Colonic mucosa (tissue), 4 donors: ENCODE results near the gene AKAP17A. TPM values are rescaled to one million over a fixed set of nuclear protein-coding genes. Genes with fewer than 3 reads are reported as not detected.
"Not testable (repeated sequence)": the region's sequence is repeated elsewhere in the genome, so short reads cannot be mapped to it uniquely, and the experiment has no call there.

Source experiments
- DNase-seq: peaks from one replicate; pipeline ENCODE4 v3.0.0-alpha.2; 2020
- H3K27ac ChIP-seq: fragments of 200-600 bp; one replicate; pipeline ENCODE4 v1.8.0; 2021
- H3K27me3 ChIP-seq: fragments of 200-600 bp; one replicate; pipeline ENCODE4 v1.8.0; 2021
- H3K36me3 ChIP-seq: fragments of 200-600 bp; one replicate; pipeline ENCODE4 v1.8.0; 2021
- H3K4me1 ChIP-seq: fragments of 200-600 bp; one replicate; pipeline ENCODE4 v1.8.0; 2021; ENCODE audit warnings: mild to moderate bottlenecking
- H3K4me3 ChIP-seq: fragments of 200-600 bp; one replicate; pipeline ENCODE4 v1.8.0; 2021
- H3K9ac ChIP-seq, 2 donors: one replicate each; pipeline ENCODE4 v1.7.0; 2013; ENCODE audit warnings: control low read depth in 2 of 2, low read depth in 2 of 2, low read length in 2 of 2
- H3K9me3 ChIP-seq: fragments of 200-600 bp; one replicate; pipeline ENCODE4 v1.8.0; 2021
- intact Hi-C: fragments of 100-400 bp; cut with DNase I; formaldehyde crosslinking; loops from one replicate; pipeline ENCODE4 v1.14.1; 2022
- total RNA-seq, 2 donors: library from RNA; stranded (reverse); fragmentation: NEBNext Ultra II Directional in 1 of 2; extraction: Animal tissue kit (Norgen Biotek cat#: 25700) in 1 of 2; gene quantifications; one replicate each; pipeline ENCODE4 v1.2.1, GENCODE V29; 2021
- TF ChIP-seq, protein P1 (sequence below): fragments of 200-600 bp; IDR thresholded peaks from one replicate; pipeline ENCODE4 v1.8.0; 2022; ENCODE audit warnings: antibody characterized with exemption, mild to moderate bottlenecking
- donor health status: healthy.
- donor health status: DM: no; HTN: no; CAD: no.
- donor health status: DM: no; HTN: no; CAD: no.

The AKAP17A gene
- total RNA-seq, 2 donors from 2014 or later = 42.4 to 44.6 TPM

DNA sequence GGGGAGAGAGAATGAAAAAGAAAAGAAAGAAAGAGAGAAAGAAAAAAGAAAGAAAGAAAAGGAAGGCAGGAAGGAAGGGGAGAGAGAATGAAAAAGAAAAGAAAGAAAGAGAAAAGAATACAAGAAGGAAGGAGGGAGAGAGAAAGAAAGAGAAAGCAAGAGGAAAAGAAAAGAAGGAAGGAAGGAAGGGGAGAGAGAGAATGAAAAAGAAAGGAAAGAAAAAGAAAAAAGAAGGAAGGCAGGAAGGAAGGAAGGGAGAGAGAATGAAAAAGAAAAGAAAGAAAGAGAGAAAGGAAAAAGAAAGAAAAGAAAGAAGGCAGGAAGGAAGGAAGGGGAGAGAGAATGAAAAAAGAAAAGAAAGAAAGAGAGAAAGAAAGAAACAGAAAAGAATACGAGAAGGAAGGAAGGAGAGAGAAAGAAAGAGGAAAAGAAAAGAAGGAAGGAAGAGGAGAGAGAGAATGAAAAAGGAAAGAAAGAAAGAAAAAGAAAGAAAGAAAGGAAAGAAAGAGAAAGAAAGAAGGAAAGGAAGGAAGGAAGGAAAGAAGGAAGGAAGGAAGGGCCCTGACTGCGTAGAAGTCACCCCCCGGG, 39.4 kb upstream of the AKAP17A start:
- Histone ChIP-seq H3K27me3 (no peaks in the 10 kb centered on the region), H3K27ac (no peak overlapping the region), H3K4me3 (no peak overlapping the region), H3K9ac (no peak overlapping the region), H3K4me1 (no peaks in the 10 kb centered on the region), H3K36me3 (no peaks in the 10 kb centered on the region), H3K9me3 (no peaks in the 10 kb centered on the region)
- no peak for DNase-seq
- intact Hi-C loops = no loop called here
- TF ChIP-seq, protein P1, sequence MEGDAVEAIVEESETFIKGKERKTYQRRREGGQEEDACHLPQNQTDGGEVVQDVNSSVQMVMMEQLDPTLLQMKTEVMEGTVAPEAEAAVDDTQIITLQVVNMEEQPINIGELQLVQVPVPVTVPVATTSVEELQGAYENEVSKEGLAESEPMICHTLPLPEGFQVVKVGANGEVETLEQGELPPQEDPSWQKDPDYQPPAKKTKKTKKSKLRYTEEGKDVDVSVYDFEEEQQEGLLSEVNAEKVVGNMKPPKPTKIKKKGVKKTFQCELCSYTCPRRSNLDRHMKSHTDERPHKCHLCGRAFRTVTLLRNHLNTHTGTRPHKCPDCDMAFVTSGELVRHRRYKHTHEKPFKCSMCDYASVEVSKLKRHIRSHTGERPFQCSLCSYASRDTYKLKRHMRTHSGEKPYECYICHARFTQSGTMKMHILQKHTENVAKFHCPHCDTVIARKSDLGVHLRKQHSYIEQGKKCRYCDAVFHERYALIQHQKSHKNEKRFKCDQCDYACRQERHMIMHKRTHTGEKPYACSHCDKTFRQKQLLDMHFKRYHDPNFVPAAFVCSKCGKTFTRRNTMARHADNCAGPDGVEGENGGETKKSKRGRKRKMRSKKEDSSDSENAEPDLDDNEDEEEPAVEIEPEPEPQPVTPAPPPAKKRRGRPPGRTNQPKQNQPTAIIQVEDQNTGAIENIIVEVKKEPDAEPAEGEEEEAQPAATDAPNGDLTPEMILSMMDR = no peak

DNA sequence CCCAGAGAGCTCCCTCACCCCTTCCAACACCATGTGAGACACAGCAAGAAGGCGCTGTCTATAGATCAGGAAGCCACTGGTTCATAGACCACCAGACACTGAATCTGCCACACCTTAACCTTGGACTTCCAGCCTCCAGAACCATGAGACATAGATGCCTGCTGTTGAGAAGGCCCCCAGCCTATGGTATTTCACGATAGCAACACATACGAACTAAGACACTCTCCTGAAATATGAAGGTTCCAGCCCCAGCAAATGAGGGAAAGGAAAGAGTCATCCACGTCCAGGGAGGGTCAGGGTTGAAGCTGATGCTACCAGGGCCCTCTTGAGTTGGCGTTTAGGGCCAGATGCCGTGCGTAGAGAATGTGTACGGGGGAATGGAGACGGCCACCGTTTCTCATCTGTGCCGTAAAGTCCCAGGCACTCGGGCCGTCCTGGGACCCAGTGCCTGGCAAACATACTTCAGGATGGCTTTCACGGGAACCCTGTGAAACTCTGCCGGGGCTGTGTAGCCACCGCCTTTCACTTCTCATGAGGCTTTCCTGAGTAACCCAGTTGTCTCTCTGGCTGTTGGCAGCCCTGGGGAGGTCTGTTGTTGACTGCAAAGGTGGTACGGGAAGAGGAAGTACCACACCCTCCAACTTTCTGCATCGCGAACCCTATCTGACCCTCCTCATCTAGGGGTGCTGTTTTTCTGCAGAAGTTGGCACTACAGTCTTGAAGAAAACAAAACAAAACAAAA, 36.8 kb upstream of the AKAP17A start:
- Histone ChIP-seq H3K4me3 (no peak overlapping the region), H3K36me3 (no peaks in the 10 kb centered on the region), H3K27ac (peak overlapping the region; percentile 22), H3K9ac (no peak overlapping the region), H3K27me3 (no peaks in the 10 kb centered on the region), H3K9me3 (no peaks in the 10 kb centered on the region), H3K4me1 (no peaks in the 10 kb centered on the region)
- DNase-seq = no peak
- TF ChIP-seq, protein P1 = no peak
- intact Hi-C loops = no loop called here

DNA sequence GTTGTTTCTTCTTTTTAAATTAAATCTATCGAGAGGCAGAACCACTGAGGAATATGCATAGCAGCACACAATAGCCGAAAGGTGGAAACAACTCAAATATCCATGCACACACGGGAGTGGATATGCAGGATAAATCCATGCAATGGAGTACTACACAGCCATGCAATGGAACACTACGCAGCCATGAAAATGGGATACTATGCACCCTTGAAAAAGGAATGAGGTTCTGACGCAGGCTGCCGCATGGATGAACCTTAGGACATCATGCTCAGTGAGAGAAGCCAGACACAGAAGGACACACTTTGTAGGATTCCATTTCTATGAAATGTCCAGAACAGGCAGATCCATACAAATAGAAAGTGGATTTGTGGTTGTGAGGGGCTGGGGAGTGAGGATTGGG, 36.0 kb upstream of the AKAP17A start:
- no peaks in the 10 kb centered on the region for H3K9me3 ChIP-seq
- no peaks in the 10 kb centered on the region for H3K4me1 ChIP-seq
- H3K27ac ChIP-seq = no peak overlapping the region
- DNase-seq = no peak
- TF ChIP-seq, protein P1 = no peak
- H3K9ac ChIP-seq = no peak overlapping the region
- no peaks in the 10 kb centered on the region for H3K27me3 ChIP-seq
- no peaks in the 10 kb centered on the region for H3K36me3 ChIP-seq
- intact Hi-C loops = no loop called here
- H3K4me3 ChIP-seq = no peak overlapping the region

DNA sequence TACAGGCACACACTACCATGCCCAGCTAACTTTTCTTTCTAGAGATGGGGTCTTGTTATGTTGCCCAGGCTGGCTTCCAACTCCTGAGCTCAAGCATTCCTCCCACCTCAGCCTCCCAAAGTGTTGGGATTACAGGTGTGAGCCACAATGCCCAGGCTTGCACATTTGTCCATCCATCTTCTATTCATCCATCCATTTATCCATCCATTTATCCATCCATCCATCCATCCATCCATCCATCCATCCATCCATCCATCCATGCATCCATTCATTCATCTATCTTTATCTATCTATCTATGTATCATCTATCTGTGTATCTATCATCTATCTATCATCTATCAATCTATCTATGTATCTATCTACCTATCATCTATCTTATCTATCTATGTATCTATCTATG, 34.0 kb upstream of the AKAP17A start:
- H3K27ac ChIP-seq, intact Hi-C loops, H3K4me1 ChIP-seq, H3K27me3 ChIP-seq, H3K4me3 ChIP-seq, H3K9ac ChIP-seq, H3K9me3 ChIP-seq, H3K36me3 ChIP-seq, DNase-seq: not testable (repeated sequence)

DNA sequence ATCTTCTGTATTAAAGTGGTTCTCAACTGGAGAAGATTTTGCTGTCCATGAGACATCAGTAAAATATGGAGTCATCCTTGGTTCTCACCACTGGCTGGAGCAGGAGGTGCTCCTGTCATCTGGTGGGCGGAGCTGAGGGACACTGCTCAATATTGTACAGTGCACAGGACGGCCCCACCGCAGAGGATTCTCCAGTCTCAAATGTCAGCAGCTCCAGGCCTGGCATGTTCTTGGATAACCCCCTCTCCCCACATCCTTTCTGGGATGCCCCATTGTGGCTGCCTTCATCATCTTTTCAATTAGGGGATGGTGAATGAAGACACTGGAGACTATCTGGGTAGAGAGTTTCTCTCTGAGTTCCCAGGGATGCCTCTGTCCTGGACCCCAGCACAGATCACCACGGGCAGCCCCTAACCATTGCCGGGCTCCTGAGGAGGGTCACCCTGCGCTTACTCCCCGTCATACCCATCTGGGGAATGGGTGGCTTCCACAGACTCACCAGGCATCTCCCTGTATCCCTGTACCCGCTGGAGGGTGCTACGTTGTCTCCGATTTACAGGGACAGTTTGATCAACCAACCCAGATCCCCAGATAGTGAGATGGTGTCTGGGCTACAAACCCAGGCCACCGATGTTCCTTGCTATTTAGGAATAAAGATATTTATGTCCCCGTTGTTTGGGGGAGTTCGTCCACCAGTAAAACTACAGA, 32.5 kb upstream of the AKAP17A start:
- H3K4me1 ChIP-seq = no peaks in the 10 kb centered on the region
- no peaks in the 10 kb centered on the region for H3K9me3 ChIP-seq
- TF ChIP-seq, protein P1 = no peak
- intact Hi-C loops = no loop called here
- no peak overlapping the region for H3K27ac ChIP-seq
- H3K9ac ChIP-seq = no peak overlapping the region
- H3K4me3 ChIP-seq = no peak overlapping the region
- no peaks in the 10 kb centered on the region for H3K36me3 ChIP-seq
- DNase-seq = no peak
- no peaks in the 10 kb centered on the region for H3K27me3 ChIP-seq

DNA sequence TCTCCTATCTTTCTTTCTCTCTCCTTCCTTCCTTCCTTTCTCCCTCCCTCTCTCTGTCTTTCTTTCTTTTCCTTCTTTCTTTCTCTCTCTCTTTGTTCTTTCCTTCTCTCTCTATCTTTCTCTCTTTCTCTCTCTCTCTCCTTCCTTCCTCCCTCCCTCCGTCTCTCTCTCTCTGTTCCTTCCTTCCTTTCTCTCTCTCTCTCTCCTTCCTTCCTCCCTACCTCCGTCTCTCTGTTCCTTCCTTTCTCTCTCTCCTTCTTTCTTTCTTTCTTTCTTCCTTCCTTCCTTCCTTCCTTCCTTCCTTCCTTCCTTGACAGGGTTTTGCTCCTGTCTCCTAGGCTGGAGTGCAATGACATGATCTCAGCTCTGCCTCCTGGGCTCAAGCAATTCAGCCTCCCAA, 30.2 kb upstream of the AKAP17A start:
- Histone ChIP-seq H3K27ac (no peak overlapping the region), H3K36me3 (no peaks in the 10 kb centered on the region), H3K9me3 (no peaks in the 10 kb centered on the region), H3K4me3 (no peak overlapping the region), H3K4me1 (no peaks in the 10 kb centered on the region), H3K9ac (no peak overlapping the region), H3K27me3 (no peaks in the 10 kb centered on the region)
- no peak for DNase-seq
- intact Hi-C loops = no loop called here
- TF ChIP-seq, protein P1 = no peak

DNA sequence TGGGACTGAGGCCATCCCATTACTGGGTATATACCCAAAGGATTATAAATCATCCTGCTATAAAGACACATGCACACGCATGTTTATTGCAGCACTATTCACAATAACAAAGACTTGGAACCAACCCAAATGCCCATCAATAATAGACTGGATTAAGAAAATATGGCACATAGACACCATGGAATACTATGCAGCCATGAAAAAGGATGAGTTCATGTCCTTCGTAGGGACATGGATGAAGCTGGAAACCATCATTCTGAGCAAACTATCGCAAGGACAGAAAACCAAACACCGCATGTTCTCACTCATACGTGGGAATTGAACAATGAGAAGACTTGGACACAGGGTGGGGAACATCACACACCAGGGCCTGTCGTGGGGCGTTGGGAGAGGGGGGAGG, 27.3 kb upstream of the AKAP17A start:
- intact Hi-C loops, H3K4me1 ChIP-seq, DNase-seq, H3K4me3 ChIP-seq, H3K36me3 ChIP-seq, H3K27me3 ChIP-seq, H3K9ac ChIP-seq, H3K27ac ChIP-seq, H3K9me3 ChIP-seq: not testable (repeated sequence)
